ENCODE data around the gene EI24.
A peak's percentile ranks its signal among the peaks of the same experiment; 100 is the strongest.
"Not testable (repeated sequence)": the region's sequence is repeated elsewhere in the genome, so short reads cannot be mapped to it uniquely, and the experiment has no call there.

The EI24 gene

DNA sequence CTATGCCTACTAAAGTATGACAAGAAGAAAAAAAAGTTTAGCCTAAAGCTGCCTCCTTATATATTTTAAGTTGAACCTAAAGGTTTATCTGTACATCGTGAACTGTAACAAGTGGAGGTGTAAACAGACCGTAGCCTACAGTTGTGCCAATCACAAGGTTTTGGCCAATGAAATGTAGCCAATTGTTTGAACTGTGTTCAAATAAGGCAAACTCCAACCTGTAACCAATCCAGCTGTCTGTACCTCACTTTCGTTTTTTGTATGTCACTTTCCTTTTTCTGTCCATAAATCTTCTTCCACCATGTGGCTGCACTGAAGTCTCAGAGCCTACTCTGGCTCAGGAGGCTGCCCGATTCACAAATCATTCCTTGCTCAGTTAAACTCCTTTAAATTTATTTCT, 6.8 kb upstream of the EI24 start:
- DNase-seq (ENCODE audit: low spot score), result no peak
- Histone ChIP-seq H3K27ac (no peak overlapping the region), H3K4me3 (no peak overlapping the region)
- TF ChIP-seq, protein P1, sequence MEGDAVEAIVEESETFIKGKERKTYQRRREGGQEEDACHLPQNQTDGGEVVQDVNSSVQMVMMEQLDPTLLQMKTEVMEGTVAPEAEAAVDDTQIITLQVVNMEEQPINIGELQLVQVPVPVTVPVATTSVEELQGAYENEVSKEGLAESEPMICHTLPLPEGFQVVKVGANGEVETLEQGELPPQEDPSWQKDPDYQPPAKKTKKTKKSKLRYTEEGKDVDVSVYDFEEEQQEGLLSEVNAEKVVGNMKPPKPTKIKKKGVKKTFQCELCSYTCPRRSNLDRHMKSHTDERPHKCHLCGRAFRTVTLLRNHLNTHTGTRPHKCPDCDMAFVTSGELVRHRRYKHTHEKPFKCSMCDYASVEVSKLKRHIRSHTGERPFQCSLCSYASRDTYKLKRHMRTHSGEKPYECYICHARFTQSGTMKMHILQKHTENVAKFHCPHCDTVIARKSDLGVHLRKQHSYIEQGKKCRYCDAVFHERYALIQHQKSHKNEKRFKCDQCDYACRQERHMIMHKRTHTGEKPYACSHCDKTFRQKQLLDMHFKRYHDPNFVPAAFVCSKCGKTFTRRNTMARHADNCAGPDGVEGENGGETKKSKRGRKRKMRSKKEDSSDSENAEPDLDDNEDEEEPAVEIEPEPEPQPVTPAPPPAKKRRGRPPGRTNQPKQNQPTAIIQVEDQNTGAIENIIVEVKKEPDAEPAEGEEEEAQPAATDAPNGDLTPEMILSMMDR (IDR thresholded peaks at IDR 0.05), result no peak

DNA sequence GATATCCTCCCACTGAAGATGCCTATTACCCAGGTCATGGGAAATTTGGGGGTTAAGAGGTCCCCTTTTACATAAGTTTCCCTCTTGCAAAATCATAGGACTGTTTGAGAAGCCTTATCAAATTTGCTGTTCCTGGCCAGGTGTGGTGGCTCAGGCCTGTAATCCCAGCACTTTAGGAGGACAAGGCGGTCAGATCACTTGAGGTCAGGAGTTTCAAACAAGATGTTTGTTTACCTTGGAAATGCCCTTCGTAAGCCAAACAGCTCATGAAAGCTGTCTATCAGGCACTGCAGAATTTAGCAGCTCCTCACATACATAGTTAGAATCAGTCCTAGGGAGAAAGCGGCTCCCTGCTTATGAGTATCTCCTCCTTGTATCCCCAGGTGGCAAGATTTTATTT, 4.9 kb upstream of the EI24 start:
- Histone ChIP-seq H3K4me3 (no peak overlapping the region), H3K27ac (no peak overlapping the region)
- TF ChIP-seq, protein P1 (IDR thresholded peaks at IDR 0.05), result no peak
- DNase-seq (ENCODE audit: low spot score), result no peak

DNA sequence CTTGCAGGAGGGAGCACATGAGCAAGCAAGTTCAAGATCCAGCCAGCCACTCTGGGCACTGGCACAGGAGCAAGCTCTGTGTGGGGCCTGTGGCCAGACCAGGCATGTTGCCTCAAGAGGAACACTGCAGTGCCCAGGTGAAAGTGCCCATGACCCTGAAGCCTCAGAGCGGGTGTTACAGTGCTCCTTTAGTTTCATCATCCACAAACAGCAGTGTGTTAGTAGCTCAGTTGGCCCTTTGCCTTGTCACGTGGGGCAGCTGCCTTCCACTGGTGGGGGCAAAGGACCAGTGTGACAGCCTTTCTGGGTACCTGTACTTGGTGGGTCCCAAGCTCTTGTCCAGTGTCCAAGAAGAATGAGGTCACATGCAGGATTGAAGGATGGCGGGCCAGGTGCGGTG, 3.0 kb upstream of the EI24 start:
- H3K4me3 ChIP-seq, result no peak overlapping the region
- TF ChIP-seq, protein P1 (IDR thresholded peaks at IDR 0.05), result no peak
- H3K27ac ChIP-seq, result no peak overlapping the region
- no peak for DNase-seq (ENCODE audit: low spot score)

DNA sequence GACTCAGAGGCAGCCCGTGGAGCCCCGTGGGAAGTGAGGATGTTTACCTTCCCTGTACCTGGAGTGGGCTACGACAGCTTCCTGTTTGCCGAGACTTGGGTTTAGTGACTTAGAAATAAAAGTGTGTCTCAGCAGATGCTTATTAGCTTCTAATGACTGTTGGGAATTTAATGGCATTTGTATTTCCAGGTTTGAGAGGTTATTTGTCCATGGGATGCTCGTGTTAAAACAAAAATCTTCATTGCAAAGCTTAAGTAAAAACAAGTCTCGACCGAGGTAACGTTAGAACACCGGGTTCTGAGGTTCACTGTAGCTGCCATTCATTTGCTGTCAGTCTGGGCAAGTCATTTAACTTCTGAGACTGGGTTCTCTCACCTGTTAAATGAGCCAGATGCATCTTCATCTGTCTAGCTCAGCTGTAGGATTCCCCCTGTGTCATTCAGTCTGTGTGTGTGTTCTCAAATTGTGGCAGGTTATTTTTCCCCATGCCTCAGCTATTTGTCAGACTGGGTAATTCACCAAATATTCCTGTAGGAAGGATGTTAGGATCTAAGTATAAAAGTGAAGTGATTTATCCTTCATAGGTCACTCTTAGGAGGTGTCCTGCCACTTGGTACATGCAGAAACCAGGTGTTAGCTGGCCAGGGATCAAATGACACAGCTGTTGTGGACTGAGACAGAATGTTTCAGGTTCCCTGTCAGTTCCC, 791 bp downstream of the EI24 start:
- H3K27ac ChIP-seq, result peak overlapping the region; percentile 78 to 93
- TF ChIP-seq, protein P1 (IDR thresholded peaks at IDR 0.05), result no peak
- peak overlapping the region; percentile 99 for H3K4me3 ChIP-seq
- no peak for DNase-seq (ENCODE audit: low spot score)

DNA sequence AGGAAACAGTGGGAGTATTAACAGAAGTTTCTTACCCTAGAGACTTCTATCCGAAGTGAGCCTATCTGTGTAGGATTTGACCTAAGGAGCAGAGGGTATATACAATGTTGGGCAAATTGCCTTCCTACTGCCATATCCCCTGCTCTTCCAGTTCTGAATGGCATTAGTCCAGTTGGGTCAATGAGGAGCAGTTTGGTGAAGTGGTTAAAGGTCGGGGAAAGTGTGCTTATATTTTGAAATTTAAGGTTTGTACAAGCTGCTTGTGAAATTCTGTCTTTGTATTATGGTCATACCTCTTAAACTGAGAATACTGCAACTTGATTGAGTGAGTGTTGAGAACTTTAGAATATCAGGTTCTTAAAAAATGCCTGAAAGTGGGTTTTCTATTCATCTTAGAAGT, 1.7 kb downstream of the EI24 start:
- TF ChIP-seq, protein P1 (IDR thresholded peaks at IDR 0.05), result no peak
- no peak for DNase-seq (ENCODE audit: low spot score)
- H3K27ac ChIP-seq, result no peak overlapping the region
- H3K4me3 ChIP-seq, result no peak overlapping the region

DNA sequence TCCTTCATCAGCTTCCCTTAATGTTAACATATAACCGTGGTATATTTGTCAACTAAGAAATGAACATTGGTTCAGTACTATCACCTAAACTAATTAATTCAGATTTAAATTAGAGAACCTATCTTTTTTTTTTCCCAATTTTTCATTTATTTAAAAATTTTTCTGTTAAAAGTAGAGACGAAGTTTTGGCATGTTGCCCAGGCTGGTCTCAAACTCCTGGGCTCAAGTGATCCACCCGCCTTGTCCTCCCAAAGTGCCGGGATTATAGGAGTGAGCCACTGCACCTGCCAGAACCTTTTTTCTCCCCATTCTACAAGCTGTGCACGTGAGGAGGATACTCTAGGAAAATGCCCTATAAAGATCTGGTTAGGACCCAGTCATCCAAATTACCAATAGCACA, 3.6 kb downstream of the EI24 start:
- TF ChIP-seq, protein P1 (IDR thresholded peaks at IDR 0.05), result no peak
- Histone ChIP-seq H3K27ac (no peak overlapping the region), H3K4me3 (no peak overlapping the region)
- no peak for DNase-seq (ENCODE audit: low spot score)

DNA sequence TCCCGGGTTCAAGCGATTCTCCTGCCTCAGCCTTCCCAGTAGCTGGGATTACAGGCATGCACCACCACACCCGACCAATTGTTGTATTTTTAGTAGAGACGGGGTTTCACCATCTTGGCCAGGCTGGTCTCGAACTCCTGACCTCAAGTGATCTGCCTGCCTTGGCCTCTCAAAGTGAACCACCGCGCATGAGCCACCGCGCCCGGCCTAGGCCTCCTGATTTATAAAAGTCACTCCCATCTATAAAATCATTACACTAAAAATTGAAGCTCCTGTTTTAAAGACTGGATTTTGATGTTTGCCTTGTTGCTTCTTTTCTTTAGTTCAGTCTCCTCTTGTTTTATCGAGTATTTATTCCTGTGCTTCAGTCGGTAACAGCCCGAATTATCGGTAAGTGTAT, 7.9 kb downstream of the EI24 start:
- DNase-seq (ENCODE audit: low spot score); H3K4me3 ChIP-seq; H3K27ac ChIP-seq: not testable (repeated sequence)
